Panc1 (cell line): ENCODE measurements around the gene GRIN3B. TPM values are rescaled to one million over a fixed set of nuclear protein-coding genes. Genes with fewer than 3 reads are reported as not detected.

Source experiments
- ATAC-seq: fragments of 200-7000 bp; cut with Tn5 transposase; 2 replicates; pipeline ENCODE4 v1.9.1; 2020; ENCODE audit warnings: mild to moderate bottlenecking, moderate library complexity
- BruUV-seq: library from RNA; stranded (reverse); fragments of 400-500 nt; replicated peaks from 2 replicates; lab custom pipeline; 2021; lab: Mats Ljungman, UMichigan
- CTCF ChIA-PET: fragments of 300-600 bp; sonication (Branson Sonifier 250); formaldehyde crosslinking; loops from one replicate; lab custom pipeline; 2022; ENCODE audit warnings: antibody characterized with exemption; lab: Charles Lee
- POLR2A ChIA-PET: fragments of 300-600 bp; sonication (Branson Sonifier 250); formaldehyde crosslinking; loops from one replicate; lab custom pipeline; 2022; ENCODE audit warnings: antibody characterized with exemption; lab: Charles Lee
- DNase-seq: peaks from one replicate; pipeline ENCODE4 v3.0.0-alpha.2; 2010; ENCODE audit warnings: low read depth, low spot score
- H3K27ac ChIP-seq: 2 replicates; pipeline ENCODE4 v1.5.1; 2011; ENCODE audit warnings: mild to moderate bottlenecking, low read length, inconsistent platforms
- H3K27me3 ChIP-seq: fragments of 200-500 bp; sonication (Bioruptor generic); 2 replicates; pipeline ENCODE4 v1.6.0; 2014; ENCODE audit warnings: low read length, inconsistent platforms; ENCODE audit not compliant: control insufficient read depth, insufficient read depth
- H3K36me3 ChIP-seq: fragments of 200-500 bp; sonication (Bioruptor generic); 2 replicates; pipeline ENCODE4 v1.5.1; 2014; ENCODE audit warnings: inconsistent platforms, mild to moderate bottlenecking, low read length, moderate library complexity; ENCODE audit not compliant: control insufficient read depth, insufficient read depth
- H3K4me1 ChIP-seq: 2 replicates; pipeline ENCODE4 v1.5.1; 2011; ENCODE audit warnings: inconsistent platforms, mild to moderate bottlenecking, low read length, moderate library complexity; ENCODE audit not compliant: control insufficient read depth, insufficient read depth
- H3K4me3 ChIP-seq, 2 experiments: 2 replicates each; pipeline ENCODE4 v1.5.1; 2011 to 2012; ENCODE audit warnings: low read depth in 2 of 2, low read length in 2 of 2, mild to moderate bottlenecking in 2 of 2, inconsistent platforms in 1 of 2, moderate library complexity in 1 of 2
- H3K9me3 ChIP-seq: fragments of 200-500 bp; sonication (Bioruptor generic); 2 replicates; pipeline ENCODE4 v1.5.1; 2014; ENCODE audit warnings: low read depth, mild to moderate bottlenecking, inconsistent platforms, low read length, moderate library complexity; ENCODE audit not compliant: control insufficient read depth, insufficient read depth
- POLR2AphosphoS5 ChIP-seq: IDR thresholded peaks from 2 replicates; pipeline ENCODE4 v1.6.1; 2012; ENCODE audit warnings: mild to moderate bottlenecking, low read depth, low read length, moderate library complexity
- SIN3A ChIP-seq: IDR thresholded peaks from 2 replicates; pipeline ENCODE4 v1.6.1; 2012; ENCODE audit warnings: low read depth, mild to moderate bottlenecking, low read length, moderate library complexity, borderline replicate concordance; ENCODE audit not compliant: insufficient read depth
- TCF7L2 ChIP-seq: IDR thresholded peaks from 2 replicates; pipeline ENCODE4 v1.6.1; 2011; ENCODE audit warnings: mild to moderate bottlenecking, low read depth, low read length, inconsistent platforms
- in situ Hi-C: cut with HindIII; loops from 2 replicates; pipeline ENCODE4 v1.10.0; 2016; ENCODE audit warnings: low sequenced_read_pairs, low pct_unique_long_range_greater_than_20kb
- intact Hi-C: fragments of 100-400 bp; cut with micrococcal nuclease; formaldehyde crosslinking; loops from one replicate; pipeline ENCODE4 v1.10.0; 2022; ENCODE audit not compliant: unreplicated experiment
- total RNA-seq: library from RNA; stranded (reverse); gene quantifications from one replicate; pipeline ENCODE4 v1.2.1, GENCODE V29; 2021; ENCODE audit not compliant: unreplicated experiment
- TF ChIP-seq, protein P1 (sequence below), 2 experiments: IDR thresholded peaks; 2 replicates each; pipeline ENCODE4 v1.6.1; 2011 to 2012; ENCODE audit warnings: low read depth in 2 of 2, control low read depth in 1 of 2, low read length in 1 of 2, mild to moderate bottlenecking in 1 of 2, moderate library complexity in 1 of 2; ENCODE audit not compliant: insufficient read depth in 1 of 2
- TF ChIP-seq, protein P2 (sequence below): fragments of 450-650 bp; IDR thresholded peaks from 2 replicates; pipeline ENCODE4 v1.5.1; 2017; ENCODE audit warnings: mild to moderate bottlenecking

The GRIN3B gene
- total RNA-seq, 1 experiment from 2014 or later, result 4.6 TPM

GRCh38 chr19:988081-988480 lies 12.1 kb upstream of the GRIN3B start:
- no peak overlapping the region for H3K4me3 ChIP-seq
- CTCF ChIA-PET, result no interaction called here
- no peaks in the 10 kb centered on the region for H3K9me3 ChIP-seq
- no peak for DNase-seq
- H3K27me3 ChIP-seq, result no peaks in the 10 kb centered on the region
- no peak for ATAC-seq
- no TSS peak for BruUV-seq
- peaks cover 4% of the 10 kb centered on the region; the same call in 1 of the 2 replicates for H3K36me3 ChIP-seq
- intact Hi-C loops, result no loop called here
- peaks cover 4% of the 10 kb centered on the region for H3K4me1 ChIP-seq
- POLR2A ChIA-PET, result no interaction called here
- in situ Hi-C loops, result no loop called here
- TF ChIP-seq SIN3A (no peak), TCF7L2 (no peak), POLR2AphosphoS5 (no peak)
- TF ChIP-seq, protein P1, sequence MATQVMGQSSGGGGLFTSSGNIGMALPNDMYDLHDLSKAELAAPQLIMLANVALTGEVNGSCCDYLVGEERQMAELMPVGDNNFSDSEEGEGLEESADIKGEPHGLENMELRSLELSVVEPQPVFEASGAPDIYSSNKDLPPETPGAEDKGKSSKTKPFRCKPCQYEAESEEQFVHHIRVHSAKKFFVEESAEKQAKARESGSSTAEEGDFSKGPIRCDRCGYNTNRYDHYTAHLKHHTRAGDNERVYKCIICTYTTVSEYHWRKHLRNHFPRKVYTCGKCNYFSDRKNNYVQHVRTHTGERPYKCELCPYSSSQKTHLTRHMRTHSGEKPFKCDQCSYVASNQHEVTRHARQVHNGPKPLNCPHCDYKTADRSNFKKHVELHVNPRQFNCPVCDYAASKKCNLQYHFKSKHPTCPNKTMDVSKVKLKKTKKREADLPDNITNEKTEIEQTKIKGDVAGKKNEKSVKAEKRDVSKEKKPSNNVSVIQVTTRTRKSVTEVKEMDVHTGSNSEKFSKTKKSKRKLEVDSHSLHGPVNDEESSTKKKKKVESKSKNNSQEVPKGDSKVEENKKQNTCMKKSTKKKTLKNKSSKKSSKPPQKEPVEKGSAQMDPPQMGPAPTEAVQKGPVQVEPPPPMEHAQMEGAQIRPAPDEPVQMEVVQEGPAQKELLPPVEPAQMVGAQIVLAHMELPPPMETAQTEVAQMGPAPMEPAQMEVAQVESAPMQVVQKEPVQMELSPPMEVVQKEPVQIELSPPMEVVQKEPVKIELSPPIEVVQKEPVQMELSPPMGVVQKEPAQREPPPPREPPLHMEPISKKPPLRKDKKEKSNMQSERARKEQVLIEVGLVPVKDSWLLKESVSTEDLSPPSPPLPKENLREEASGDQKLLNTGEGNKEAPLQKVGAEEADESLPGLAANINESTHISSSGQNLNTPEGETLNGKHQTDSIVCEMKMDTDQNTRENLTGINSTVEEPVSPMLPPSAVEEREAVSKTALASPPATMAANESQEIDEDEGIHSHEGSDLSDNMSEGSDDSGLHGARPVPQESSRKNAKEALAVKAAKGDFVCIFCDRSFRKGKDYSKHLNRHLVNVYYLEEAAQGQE (IDR thresholded peaks at IDR 0.05; ENCODE audit: insufficient read depth in 1 of 2, low read depth in 2 of 2, low read length in 1 of 2), result no peak
- TF ChIP-seq, protein P2, sequence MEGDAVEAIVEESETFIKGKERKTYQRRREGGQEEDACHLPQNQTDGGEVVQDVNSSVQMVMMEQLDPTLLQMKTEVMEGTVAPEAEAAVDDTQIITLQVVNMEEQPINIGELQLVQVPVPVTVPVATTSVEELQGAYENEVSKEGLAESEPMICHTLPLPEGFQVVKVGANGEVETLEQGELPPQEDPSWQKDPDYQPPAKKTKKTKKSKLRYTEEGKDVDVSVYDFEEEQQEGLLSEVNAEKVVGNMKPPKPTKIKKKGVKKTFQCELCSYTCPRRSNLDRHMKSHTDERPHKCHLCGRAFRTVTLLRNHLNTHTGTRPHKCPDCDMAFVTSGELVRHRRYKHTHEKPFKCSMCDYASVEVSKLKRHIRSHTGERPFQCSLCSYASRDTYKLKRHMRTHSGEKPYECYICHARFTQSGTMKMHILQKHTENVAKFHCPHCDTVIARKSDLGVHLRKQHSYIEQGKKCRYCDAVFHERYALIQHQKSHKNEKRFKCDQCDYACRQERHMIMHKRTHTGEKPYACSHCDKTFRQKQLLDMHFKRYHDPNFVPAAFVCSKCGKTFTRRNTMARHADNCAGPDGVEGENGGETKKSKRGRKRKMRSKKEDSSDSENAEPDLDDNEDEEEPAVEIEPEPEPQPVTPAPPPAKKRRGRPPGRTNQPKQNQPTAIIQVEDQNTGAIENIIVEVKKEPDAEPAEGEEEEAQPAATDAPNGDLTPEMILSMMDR, result no peak
- H3K27ac ChIP-seq, result no peak overlapping the region

DNA sequence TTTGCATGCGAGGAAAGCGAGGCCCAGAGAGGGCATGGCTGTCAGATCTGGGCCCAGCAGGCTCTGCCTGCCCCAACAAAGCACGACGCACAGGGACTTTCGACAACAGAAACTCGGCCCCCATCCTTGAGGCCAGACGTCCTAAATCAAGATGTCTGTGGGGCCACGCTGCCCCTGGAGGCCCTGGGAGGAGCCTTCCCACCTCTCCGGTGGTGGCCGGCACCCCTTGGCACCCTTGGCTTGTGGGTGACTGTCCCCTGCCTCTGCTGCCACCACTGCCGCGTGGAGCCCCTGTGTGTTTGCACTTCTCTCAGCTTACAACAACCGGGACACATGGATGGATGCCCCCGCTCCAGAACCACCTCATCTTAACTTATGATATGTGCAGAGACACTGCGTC lies 11.7 kb upstream of the GRIN3B start:
- no peak for TF ChIP-seq POLR2AphosphoS5
- TF ChIP-seq, protein P2, result no peak
- Histone ChIP-seq H3K9me3 (no peaks in the 10 kb centered on the region), H3K4me1 (peaks cover 4% of the 10 kb centered on the region), H3K4me3 (no peak overlapping the region), H3K36me3 (peaks cover 4% of the 10 kb centered on the region; the same call in 1 of the 2 replicates), H3K27ac (no peak overlapping the region), H3K27me3 (no peaks in the 10 kb centered on the region)
- POLR2A ChIA-PET, result no interaction called here
- no peak for ATAC-seq
- intact Hi-C loops (no loop called here), in situ Hi-C loops (no loop called here)
- no TSS peak for BruUV-seq
- no peak for DNase-seq
- CTCF ChIA-PET, result no interaction called here
